SK-N-SH treated with all-trans-retinoic acid at 6 μM for 48 hours (cell line): ENCODE measurements around the gene RBM17.

Experiments used
- ATAC-seq: fragments of 200-7000 bp; cut with Tn5 transposase; 3 replicates; pipeline ENCODE4 v1.9.1; 2020; ENCODE audit warnings: mild to moderate bottlenecking, moderate library complexity
- ARNTL ChIP-seq: fragments of 450-650 bp; formaldehyde crosslinking; IDR thresholded peaks from 2 replicates; pipeline ENCODE4 v1.5.0; 2020; ENCODE audit warnings: low read depth, mild to moderate bottlenecking, moderate library complexity, borderline replicate concordance
- BACH2 ChIP-seq: fragments of 250-450 bp; sonication (Bioruptor Pico); IDR thresholded peaks from 2 replicates; pipeline ENCODE4 v1.9.0; 2021; ENCODE audit warnings: mild to moderate bottlenecking, borderline replicate concordance
- CSDC2 ChIP-seq: fragments of 250-450 bp; sonication (Bioruptor Pico); IDR thresholded peaks from 2 replicates; pipeline ENCODE4 v1.5.0; 2020; ENCODE audit warnings: mild to moderate bottlenecking, moderate library complexity
- ESRRG ChIP-seq: fragments of 250-450 bp; sonication (Bioruptor Pico); IDR thresholded peaks from 2 replicates; pipeline ENCODE4 v1.6.1; 2021; ENCODE audit warnings: mild to moderate bottlenecking
- GLIS3 ChIP-seq: fragments of 250-450 bp; sonication (Bioruptor Pico); IDR thresholded peaks from 2 replicates; pipeline ENCODE4 v1.5.0; 2020; ENCODE audit warnings: mild to moderate bottlenecking, moderate library complexity
- OSR1 ChIP-seq: fragments of 250-450 bp; sonication (Bioruptor Pico); IDR thresholded peaks from 2 replicates; pipeline ENCODE4 v1.8.0; 2022; ENCODE audit warnings: moderate library complexity, mild to moderate bottlenecking, inconsistent platforms
- PPARA ChIP-seq: fragments of 250-450 bp; sonication (Bioruptor Pico); IDR thresholded peaks from 2 replicates; pipeline ENCODE4 v1.5.0; 2020; ENCODE audit warnings: mild to moderate bottlenecking, borderline replicate concordance
- RARB ChIP-seq: fragments of 250-450 bp; sonication (Bioruptor Pico); IDR thresholded peaks from 2 replicates; pipeline ENCODE4 v1.8.0; 2021; ENCODE audit warnings: mild to moderate bottlenecking, moderate library complexity
- SNAI2 ChIP-seq: fragments of 250-450 bp; sonication (Bioruptor Pico); IDR thresholded peaks from 2 replicates; pipeline ENCODE4 v1.5.0; 2020; ENCODE audit warnings: mild to moderate bottlenecking, moderate library complexity
- TCF4 ChIP-seq: fragments of 250-450 bp; sonication (Bioruptor Pico); IDR thresholded peaks from 2 replicates; pipeline ENCODE4 v1.8.0; 2021; ENCODE audit warnings: mild to moderate bottlenecking, moderate library complexity, borderline replicate concordance
- TOX ChIP-seq: fragments of 250-450 bp; sonication (Bioruptor Pico); IDR thresholded peaks from 2 replicates; pipeline ENCODE4 v1.8.0; 2021; ENCODE audit warnings: mild to moderate bottlenecking, moderate library complexity, borderline replicate concordance
- ZC3H10 ChIP-seq: fragments of 250-450 bp; sonication (Bioruptor Pico); IDR thresholded peaks from 2 replicates; pipeline ENCODE4 v1.5.1; 2021; ENCODE audit warnings: mild to moderate bottlenecking, moderate library complexity
- ZFP3 ChIP-seq: fragments of 250-450 bp; sonication (Bioruptor Pico); IDR thresholded peaks from 2 replicates; pipeline ENCODE4 v1.5.0; 2020; ENCODE audit warnings: mild to moderate bottlenecking, moderate library complexity
- ZFP30 ChIP-seq: fragments of 450-650 bp; formaldehyde crosslinking; IDR thresholded peaks from 2 replicates; pipeline ENCODE4 v1.5.0; 2022; ENCODE audit warnings: mild to moderate bottlenecking, moderate library complexity
- ZNF565 ChIP-seq: fragments of 450-650 bp; formaldehyde crosslinking; conservative IDR thresholded peaks from 2 replicates; pipeline ENCODE4 v1.5.0; 2020; ENCODE audit warnings: low read depth, mild to moderate bottlenecking, moderate library complexity
- ZNF70 ChIP-seq: fragments of 450-650 bp; formaldehyde crosslinking; IDR thresholded peaks from 2 replicates; pipeline ENCODE4 v1.5.0; 2020; ENCODE audit warnings: mild to moderate bottlenecking, moderate library complexity
- ZNF8 ChIP-seq: fragments of 450-650 bp; formaldehyde crosslinking; IDR thresholded peaks from 2 replicates; pipeline ENCODE4 v1.5.0; 2020; ENCODE audit warnings: mild to moderate bottlenecking, moderate library complexity
- TF ChIP-seq, protein P1 (sequence below): fragments of 250-450 bp; sonication (Bioruptor Pico); IDR thresholded peaks from 2 replicates; pipeline ENCODE4 v1.5.0; 2020; ENCODE audit warnings: mild to moderate bottlenecking, moderate library complexity
- TF ChIP-seq, protein P2 (sequence below): fragments of 250-450 bp; sonication (Bioruptor Pico); IDR thresholded peaks from 2 replicates; pipeline ENCODE4 v1.8.0; 2020; ENCODE audit warnings: mild to moderate bottlenecking, moderate library complexity, borderline replicate concordance
- TF ChIP-seq, protein P3 (sequence below): fragments of 250-450 bp; sonication (Bioruptor Pico); IDR thresholded peaks from 2 replicates; pipeline ENCODE4 v1.5.1; 2020; ENCODE audit warnings: low read depth, mild to moderate bottlenecking, moderate library complexity
- TF ChIP-seq, protein P4 (sequence below): fragments of 250-450 bp; sonication (Bioruptor Pico); IDR thresholded peaks from 2 replicates; pipeline ENCODE4 v1.8.0; 2021; ENCODE audit warnings: low read depth, mild to moderate bottlenecking, moderate library complexity, borderline replicate concordance
- TF ChIP-seq, protein P5 (sequence below): fragments of 250-450 bp; sonication (Bioruptor Pico); IDR thresholded peaks from 2 replicates; pipeline ENCODE4 v1.5.1; 2021; ENCODE audit warnings: mild to moderate bottlenecking, moderate library complexity

RBM17 gene

DNA sequence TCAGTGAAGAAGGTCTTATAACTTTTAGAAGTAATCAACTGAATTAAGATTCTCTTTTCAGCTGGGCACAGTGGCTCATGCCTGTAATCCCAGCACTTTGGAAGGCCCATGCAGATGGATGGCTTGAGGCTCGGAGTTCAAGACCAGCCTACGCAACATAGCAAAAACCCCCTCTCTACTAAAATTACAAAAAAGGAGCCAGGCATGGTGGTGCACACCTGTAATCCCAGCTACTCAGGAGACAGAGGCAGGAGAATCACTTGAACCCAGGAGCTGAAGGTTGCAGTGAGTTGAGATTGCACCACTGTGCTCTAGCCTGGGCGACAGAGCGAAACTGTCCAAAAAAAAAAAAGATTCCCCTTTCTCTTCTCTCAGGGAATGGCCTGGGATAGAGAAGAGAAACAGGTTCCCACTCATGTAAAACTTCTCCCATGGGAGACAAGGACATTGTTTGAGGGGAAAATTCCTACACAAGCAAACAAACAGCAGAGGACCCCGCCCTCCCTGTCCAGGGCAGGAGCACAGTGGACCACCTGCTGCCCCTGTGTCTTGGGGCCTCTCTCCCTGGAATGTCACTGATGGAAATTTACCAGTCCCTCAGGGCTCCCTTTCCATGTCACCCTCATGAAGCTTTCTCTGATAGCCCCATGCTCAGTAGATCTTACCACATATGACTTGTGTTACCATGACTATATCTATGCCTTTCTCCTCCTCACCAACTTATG, 32.3 kb upstream of the RBM17 start:
- no peak for ATAC-seq

DNA sequence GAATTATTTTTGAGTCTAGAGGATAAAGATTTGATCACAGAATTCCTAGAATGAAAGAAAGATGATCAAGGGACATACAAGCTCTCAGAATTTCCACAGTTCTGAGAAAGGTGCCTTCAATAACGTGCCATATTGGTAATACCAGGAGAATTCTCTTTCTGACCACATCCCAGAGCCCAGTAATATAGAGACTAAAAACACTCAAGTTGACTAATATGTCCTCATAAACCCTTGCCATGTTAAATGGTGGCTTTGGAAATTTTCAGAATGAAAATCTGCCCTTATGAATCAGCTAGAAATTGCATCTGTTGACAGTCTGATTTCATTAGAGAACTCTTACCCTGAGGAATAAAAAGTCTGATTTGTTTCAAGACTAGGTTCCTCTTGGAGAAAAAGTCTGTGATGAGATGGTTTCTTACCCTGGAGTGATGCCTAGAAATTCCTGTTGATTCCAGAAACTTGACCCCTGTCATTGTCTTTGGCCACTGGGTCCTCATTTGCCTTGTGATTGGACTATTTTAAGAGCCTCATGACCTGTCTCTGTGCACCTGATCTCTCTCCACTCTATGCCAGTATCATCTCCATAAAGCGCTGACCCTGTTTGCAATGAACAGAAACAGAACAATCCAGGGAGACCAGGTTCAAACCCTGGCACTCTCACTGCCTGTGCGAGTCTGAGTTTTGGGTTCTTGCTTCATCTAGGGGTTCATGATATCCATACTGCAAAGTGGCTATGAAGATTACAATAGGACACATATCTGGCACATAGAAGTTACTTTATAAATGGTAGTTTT, 30.0 kb upstream of the RBM17 start:
- ATAC-seq: no peak
- TF ChIP-seq PPARA (CRISPR knock-in tag): no peak

More for the DNA sequence above, 32.3 kb upstream of the RBM17 start:
- TF ChIP-seq GLIS3 (CRISPR knock-in tag) (no peak), BACH2 (no peak), ESRRG (CRISPR knock-in tag) (no peak), RARB (CRISPR knock-in tag) (no peak), ZFP3 (no peak), PPARA (CRISPR knock-in tag) (no peak), SNAI2 (no peak), TOX (no peak), ZFP30 (CRISPR knock-in tag) (no peak), ZNF565 (CRISPR knock-in tag) (no peak), OSR1 (CRISPR knock-in tag) (no peak), ARNTL (no peak), ZNF8 (CRISPR knock-in tag) (no peak), CSDC2 (CRISPR knock-in tag) (no peak)
- TF ChIP-seq, protein P1, sequence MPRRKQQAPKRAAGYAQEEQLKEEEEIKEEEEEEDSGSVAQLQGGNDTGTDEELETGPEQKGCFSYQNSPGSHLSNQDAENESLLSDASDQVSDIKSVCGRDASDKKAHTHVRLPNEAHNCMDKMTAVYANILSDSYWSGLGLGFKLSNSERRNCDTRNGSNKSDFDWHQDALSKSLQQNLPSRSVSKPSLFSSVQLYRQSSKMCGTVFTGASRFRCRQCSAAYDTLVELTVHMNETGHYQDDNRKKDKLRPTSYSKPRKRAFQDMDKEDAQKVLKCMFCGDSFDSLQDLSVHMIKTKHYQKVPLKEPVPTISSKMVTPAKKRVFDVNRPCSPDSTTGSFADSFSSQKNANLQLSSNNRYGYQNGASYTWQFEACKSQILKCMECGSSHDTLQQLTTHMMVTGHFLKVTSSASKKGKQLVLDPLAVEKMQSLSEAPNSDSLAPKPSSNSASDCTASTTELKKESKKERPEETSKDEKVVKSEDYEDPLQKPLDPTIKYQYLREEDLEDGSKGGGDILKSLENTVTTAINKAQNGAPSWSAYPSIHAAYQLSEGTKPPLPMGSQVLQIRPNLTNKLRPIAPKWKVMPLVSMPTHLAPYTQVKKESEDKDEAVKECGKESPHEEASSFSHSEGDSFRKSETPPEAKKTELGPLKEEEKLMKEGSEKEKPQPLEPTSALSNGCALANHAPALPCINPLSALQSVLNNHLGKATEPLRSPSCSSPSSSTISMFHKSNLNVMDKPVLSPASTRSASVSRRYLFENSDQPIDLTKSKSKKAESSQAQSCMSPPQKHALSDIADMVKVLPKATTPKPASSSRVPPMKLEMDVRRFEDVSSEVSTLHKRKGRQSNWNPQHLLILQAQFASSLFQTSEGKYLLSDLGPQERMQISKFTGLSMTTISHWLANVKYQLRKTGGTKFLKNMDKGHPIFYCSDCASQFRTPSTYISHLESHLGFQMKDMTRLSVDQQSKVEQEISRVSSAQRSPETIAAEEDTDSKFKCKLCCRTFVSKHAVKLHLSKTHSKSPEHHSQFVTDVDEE (CRISPR knock-in tag): no peak
- TF ChIP-seq, protein P2, sequence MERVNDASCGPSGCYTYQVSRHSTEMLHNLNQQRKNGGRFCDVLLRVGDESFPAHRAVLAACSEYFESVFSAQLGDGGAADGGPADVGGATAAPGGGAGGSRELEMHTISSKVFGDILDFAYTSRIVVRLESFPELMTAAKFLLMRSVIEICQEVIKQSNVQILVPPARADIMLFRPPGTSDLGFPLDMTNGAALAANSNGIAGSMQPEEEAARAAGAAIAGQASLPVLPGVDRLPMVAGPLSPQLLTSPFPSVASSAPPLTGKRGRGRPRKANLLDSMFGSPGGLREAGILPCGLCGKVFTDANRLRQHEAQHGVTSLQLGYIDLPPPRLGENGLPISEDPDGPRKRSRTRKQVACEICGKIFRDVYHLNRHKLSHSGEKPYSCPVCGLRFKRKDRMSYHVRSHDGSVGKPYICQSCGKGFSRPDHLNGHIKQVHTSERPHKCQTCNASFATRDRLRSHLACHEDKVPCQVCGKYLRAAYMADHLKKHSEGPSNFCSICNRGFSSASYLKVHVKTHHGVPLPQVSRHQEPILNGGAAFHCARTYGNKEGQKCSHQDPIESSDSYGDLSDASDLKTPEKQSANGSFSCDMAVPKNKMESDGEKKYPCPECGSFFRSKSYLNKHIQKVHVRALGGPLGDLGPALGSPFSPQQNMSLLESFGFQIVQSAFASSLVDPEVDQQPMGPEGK (CRISPR knock-in tag): no peak
- TF ChIP-seq, protein P3, sequence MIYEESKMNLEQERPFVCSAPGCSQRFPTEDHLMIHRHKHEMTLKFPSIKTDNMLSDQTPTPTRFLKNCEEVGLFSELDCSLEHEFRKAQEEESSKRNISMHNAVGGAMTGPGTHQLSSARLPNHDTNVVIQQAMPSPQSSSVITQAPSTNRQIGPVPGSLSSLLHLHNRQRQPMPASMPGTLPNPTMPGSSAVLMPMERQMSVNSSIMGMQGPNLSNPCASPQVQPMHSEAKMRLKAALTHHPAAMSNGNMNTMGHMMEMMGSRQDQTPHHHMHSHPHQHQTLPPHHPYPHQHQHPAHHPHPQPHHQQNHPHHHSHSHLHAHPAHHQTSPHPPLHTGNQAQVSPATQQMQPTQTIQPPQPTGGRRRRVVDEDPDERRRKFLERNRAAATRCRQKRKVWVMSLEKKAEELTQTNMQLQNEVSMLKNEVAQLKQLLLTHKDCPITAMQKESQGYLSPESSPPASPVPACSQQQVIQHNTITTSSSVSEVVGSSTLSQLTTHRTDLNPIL (CRISPR knock-in tag): no peak
- TF ChIP-seq, all 23 proteins: peak for 0

DNA sequence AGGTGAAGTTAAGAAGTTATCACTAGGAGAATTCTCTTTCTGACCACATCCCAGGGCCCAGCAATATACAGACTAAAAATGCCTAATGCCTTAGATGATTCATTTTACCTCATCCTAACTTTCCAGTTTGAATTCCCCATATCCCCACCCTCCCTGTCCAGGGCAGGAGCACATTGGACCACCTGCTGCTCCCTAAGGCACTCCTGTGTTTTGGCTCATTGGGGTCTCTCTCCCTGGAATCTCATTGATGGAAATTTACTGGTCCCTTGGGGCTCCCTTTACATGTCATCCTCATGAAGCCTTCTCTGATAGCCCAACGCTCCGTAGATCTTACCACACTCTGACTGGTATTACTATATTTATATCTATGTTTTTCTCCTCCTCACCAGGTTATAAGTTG, 29.3 kb upstream of the RBM17 start:
- TF ChIP-seq ZNF565 (CRISPR knock-in tag): no peak
- no peak for TF ChIP-seq ARNTL
- no peak for TF ChIP-seq ZFP3
- no peak for TF ChIP-seq CSDC2 (CRISPR knock-in tag)
- TF ChIP-seq SNAI2: no peak
- TF ChIP-seq ZC3H10 (CRISPR knock-in tag): no peak
- TF ChIP-seq GLIS3 (CRISPR knock-in tag): no peak
- TF ChIP-seq, all 23 proteins: peak for 0
- ATAC-seq: no peak

DNA sequence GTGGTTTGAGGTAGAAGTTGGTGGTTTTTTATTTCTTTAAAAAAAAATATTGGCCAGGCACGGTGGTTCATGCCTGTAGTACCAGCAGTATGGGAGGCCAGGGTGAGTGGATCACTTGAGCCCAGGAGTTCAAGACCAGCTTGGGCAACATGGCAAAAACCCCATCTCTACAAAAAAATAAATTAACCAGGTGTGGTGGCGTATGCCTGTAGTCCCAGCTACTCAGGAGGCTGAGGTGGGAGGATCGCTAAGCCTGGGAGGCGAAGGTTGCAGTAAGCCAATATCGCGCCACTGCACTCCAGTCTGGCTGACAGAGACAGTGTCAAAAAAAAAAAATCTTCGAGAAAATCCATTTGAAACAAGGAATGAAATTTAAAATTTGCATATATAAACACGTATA, 27.8 kb upstream of the RBM17 start:
- no peak for ATAC-seq
- TF ChIP-seq GLIS3 (CRISPR knock-in tag) (no peak), ARNTL (no peak), ZFP3 (no peak), PPARA (CRISPR knock-in tag) (no peak), RARB (CRISPR knock-in tag) (no peak), ZNF70 (no peak), TOX (no peak), ZFP30 (CRISPR knock-in tag) (no peak), SNAI2 (no peak), TCF4 (CRISPR knock-in tag) (no peak)
- TF ChIP-seq, protein P4, sequence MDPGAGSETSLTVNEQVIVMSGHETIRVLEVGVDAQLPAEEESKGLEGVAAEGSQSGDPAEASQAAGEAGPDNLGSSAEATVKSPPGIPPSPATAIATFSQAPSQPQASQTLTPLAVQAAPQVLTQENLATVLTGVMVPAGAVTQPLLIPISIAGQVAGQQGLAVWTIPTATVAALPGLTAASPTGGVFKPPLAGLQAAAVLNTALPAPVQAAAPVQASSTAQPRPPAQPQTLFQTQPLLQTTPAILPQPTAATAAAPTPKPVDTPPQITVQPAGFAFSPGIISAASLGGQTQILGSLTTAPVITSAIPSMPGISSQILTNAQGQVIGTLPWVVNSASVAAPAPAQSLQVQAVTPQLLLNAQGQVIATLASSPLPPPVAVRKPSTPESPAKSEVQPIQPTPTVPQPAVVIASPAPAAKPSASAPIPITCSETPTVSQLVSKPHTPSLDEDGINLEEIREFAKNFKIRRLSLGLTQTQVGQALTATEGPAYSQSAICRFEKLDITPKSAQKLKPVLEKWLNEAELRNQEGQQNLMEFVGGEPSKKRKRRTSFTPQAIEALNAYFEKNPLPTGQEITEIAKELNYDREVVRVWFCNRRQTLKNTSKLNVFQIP (CRISPR knock-in tag): no peak
- TF ChIP-seq, protein P1 (CRISPR knock-in tag): no peak
- TF ChIP-seq, protein P5, sequence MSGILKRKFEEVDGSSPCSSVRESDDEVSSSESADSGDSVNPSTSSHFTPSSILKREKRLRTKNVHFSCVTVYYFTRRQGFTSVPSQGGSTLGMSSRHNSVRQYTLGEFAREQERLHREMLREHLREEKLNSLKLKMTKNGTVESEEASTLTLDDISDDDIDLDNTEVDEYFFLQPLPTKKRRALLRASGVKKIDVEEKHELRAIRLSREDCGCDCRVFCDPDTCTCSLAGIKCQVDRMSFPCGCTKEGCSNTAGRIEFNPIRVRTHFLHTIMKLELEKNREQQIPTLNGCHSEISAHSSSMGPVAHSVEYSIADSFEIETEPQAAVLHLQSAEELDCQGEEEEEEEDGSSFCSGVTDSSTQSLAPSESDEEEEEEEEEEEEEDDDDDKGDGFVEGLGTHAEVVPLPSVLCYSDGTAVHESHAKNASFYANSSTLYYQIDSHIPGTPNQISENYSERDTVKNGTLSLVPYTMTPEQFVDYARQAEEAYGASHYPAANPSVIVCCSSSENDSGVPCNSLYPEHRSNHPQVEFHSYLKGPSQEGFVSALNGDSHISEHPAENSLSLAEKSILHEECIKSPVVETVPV: no peak
